Measurements from ENCODE around the gene AKIRIN1.
"Not testable (repeated sequence)": the region's sequence is repeated elsewhere in the genome, so short reads cannot be mapped to it uniquely, and the experiment has no call there.

Gene AKIRIN1

GRCh38 chr1:39045231-39045630, 54.2 kb downstream of the AKIRIN1 start:
- no peak for DNase-seq (ENCODE audit: low spot score)

GRCh38 chr1:39046613-39047210, 55.6 kb downstream of the AKIRIN1 start:
- no peak for DNase-seq (ENCODE audit: low spot score)

- no peak for DNase-seq (ENCODE audit: low spot score)
Measured at GRCh38 chr1:39047374-39048229, 56.5 kb downstream of the AKIRIN1 start.

GRCh38 chr1:39048745-39049370, 57.8 kb downstream of the AKIRIN1 start:
- no peak for DNase-seq (ENCODE audit: low spot score)

GRCh38 chr1:39050001-39050400, 58.9 kb downstream of the AKIRIN1 start:
- no peak for DNase-seq (ENCODE audit: low spot score)

GRCh38 chr1:39051193-39051850, 60.2 kb downstream of the AKIRIN1 start:
- DNase-seq (ENCODE audit: low spot score), result not testable (repeated sequence)

GRCh38 chr1:39051956-39052355, 60.9 kb downstream of the AKIRIN1 start:
- no peak for DNase-seq (ENCODE audit: low spot score)

GRCh38 chr1:39055213-39055710, 64.2 kb downstream of the AKIRIN1 start:
- DNase-seq (ENCODE audit: low spot score), result not testable (repeated sequence)
